ENCODE measurements around the gene CDH22. TPM values are rescaled to one million over a fixed set of nuclear protein-coding genes. Genes with fewer than 3 reads are reported as not detected.

CDH22 gene
- total RNA-seq, 3 donors from 2014 or later: 0.13 to 0.32 (median 0.19) TPM

DNA sequence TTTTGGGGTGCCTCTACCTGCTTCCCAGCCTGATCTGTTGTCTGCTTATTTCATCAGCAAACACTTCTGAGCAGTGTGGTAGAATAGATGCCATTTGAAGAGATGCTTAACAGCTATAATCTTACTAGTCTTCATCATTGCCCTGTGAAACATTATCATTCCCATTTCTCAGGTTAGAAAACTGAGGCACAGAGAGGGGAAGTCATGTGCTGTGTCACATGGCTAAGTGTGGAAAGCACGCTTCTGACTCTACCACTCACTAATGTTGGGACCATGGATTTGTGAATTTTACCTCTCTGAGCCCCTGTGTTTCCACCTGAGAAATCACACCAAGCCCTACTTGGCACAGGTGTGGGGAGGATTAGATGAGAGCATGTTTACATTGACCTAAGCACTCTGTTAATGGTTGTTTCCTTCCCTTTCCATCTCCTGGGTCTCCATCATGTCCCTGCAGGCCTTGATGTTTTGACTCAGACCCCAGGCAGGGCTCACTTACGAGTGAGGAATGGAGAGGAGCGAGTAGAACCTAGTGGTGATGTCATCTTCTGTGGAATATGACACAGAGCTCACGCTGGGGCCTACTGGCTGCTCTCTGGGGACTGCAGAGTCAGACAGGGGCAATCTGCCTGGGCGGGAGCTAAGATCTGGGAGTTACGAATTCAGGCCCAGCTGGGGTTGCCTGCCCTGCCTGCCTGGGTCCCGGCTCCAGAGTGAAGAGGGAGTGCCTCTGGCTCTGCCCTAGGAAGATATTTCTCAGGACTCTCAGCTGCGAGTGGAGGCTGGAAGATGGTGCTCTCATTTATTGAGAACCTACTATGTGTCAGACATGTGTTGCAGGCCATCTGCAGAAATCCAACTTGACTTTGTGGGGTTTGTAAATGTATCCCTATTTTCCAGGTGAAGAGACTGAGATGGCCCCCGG is 64.3 kb downstream of the CDH22 start:
- intact Hi-C loops (cut with DNase I, micrococcal nuclease): no loop called here
- Histone ChIP-seq H3K4me3 (no peak overlapping the region), H3K36me3 (ENCODE audit: low read depth) (no peaks in the 10 kb centered on the region), H3K4me1 (ENCODE audit: low read depth) (no peaks in the 10 kb centered on the region), H3K9me3 (no peaks in the 10 kb centered on the region)
- DNase-seq: no peak
- TF ChIP-seq, protein P1, sequence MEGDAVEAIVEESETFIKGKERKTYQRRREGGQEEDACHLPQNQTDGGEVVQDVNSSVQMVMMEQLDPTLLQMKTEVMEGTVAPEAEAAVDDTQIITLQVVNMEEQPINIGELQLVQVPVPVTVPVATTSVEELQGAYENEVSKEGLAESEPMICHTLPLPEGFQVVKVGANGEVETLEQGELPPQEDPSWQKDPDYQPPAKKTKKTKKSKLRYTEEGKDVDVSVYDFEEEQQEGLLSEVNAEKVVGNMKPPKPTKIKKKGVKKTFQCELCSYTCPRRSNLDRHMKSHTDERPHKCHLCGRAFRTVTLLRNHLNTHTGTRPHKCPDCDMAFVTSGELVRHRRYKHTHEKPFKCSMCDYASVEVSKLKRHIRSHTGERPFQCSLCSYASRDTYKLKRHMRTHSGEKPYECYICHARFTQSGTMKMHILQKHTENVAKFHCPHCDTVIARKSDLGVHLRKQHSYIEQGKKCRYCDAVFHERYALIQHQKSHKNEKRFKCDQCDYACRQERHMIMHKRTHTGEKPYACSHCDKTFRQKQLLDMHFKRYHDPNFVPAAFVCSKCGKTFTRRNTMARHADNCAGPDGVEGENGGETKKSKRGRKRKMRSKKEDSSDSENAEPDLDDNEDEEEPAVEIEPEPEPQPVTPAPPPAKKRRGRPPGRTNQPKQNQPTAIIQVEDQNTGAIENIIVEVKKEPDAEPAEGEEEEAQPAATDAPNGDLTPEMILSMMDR (IDR thresholded peaks at IDR 0.05): no peak
- no peak for ATAC-seq

- no peak overlapping the region for H3K4me3 ChIP-seq
- H3K36me3 ChIP-seq (ENCODE audit: low read depth): no peaks in the 10 kb centered on the region
- intact Hi-C loops (cut with DNase I, micrococcal nuclease): no loop called here
- TF ChIP-seq, protein P1 (IDR thresholded peaks at IDR 0.05): no peak
- no peak for DNase-seq
- H3K4me1 ChIP-seq (ENCODE audit: low read depth): no peaks in the 10 kb centered on the region
- no peak for ATAC-seq
- H3K9me3 ChIP-seq: no peaks in the 10 kb centered on the region
Measured at GRCh38 chr20:46242390-46242789, 65.9 kb downstream of the CDH22 start.

DNA sequence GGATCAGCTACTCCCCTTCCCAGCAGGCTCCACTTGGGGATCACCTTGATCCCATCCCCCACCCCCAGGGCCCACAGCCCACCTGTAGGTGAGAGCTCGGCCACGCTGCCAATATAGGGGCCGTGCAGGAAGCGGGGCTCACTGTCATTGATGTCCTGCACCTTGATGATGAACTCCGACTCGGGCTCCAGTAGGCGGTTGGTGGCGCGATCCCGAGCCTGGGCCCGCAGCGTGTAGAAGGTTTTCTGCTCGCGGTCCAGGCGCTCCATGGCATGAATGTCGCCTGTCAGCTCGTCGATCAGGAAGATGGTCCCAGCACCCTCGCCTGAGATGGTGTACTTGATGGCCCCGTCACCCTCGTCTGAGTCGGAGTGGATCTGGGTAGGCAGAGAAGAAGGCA is 67.4 kb downstream of the CDH22 start:
- H3K9me3 ChIP-seq: no peaks in the 10 kb centered on the region
- no peak overlapping the region for H3K4me3 ChIP-seq
- DNase-seq (no peak), ATAC-seq (no peak)
- TF ChIP-seq, protein P1 (IDR thresholded peaks at IDR 0.05): no peak
- no peaks in the 10 kb centered on the region for H3K36me3 ChIP-seq (ENCODE audit: low read depth)
- intact Hi-C loops (cut with DNase I, micrococcal nuclease): no loop called here
- H3K4me1 ChIP-seq (ENCODE audit: low read depth): no peaks in the 10 kb centered on the region

DNA sequence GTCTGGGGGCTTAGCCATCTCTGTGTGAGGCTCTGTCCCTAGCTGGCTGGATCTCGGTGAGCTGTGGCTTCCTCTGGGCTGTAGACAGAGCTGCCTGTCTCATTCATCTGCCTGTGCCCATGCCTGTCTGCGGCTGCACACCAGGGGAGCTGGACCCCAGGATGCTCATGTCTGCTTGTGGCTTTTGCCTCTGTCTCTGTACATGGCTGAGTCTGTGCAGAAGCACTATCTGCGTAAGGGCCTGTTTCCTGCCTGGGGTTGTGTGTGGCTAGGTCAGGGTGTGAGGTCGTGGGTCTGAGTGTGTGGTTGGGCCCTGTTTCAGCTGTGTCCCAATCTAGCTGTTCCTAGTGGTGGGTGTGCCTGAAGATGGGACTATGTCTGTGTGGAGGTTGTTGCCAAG is 68.2 kb downstream of the CDH22 start:
- ATAC-seq (peak; percentile 48), DNase-seq (no peak)

GRCh38 chr20:46237736-46238135 is 70.6 kb downstream of the CDH22 start:
- Histone ChIP-seq H3K36me3 (ENCODE audit: low read depth) (no peaks in the 10 kb centered on the region), H3K9me3 (no peaks in the 10 kb centered on the region), H3K4me1 (ENCODE audit: low read depth) (no peaks in the 10 kb centered on the region), H3K4me3 (no peak overlapping the region)
- intact Hi-C loops (cut with DNase I, micrococcal nuclease): no loop called here
- ATAC-seq (no peak), DNase-seq (no peak)
- TF ChIP-seq, protein P1 (IDR thresholded peaks at IDR 0.05): no peak

More for the DNA sequence above, 68.2 kb downstream of the CDH22 start:
- no peaks in the 10 kb centered on the region for H3K4me1 ChIP-seq (ENCODE audit: low read depth)
- no peaks in the 10 kb centered on the region for H3K9me3 ChIP-seq
- no peak overlapping the region for H3K4me3 ChIP-seq
- H3K36me3 ChIP-seq (ENCODE audit: low read depth): no peaks in the 10 kb centered on the region
- intact Hi-C loops (cut with DNase I, micrococcal nuclease): no loop called here
- TF ChIP-seq, protein P1 (IDR thresholded peaks at IDR 0.05): no peak

Data from mucosa of descending colon (tissue), 3 donors.